ENCODE data around the gene RPS23. TPM values are rescaled to one million over a fixed set of nuclear protein-coding genes. Genes with fewer than 3 reads are reported as not detected.

RPS23 gene
- total RNA-seq, 1 experiment from 2014 or later, result 1,953 TPM

- POLR2A ChIA-PET (ENCODE audit: low non-redundant PET), result no interaction called here
- no peak overlapping the region for H3K27ac ChIP-seq (ENCODE audit: low read depth, low read length, poor library complexity, severe bottlenecking)
- H3K36me3 ChIP-seq (ENCODE audit: insufficient read depth, low read length, poor library complexity, severe bottlenecking), result no peaks in the 10 kb centered on the region
- TF ChIP-seq EZH2 (IDR thresholded peaks at IDR 0.05; ENCODE audit: borderline replicate concordance, low read depth, low read length, poor library complexity, severe bottlenecking) (no peak), CTCF (conservative IDR thresholded peaks at IDR 0.05; ENCODE audit: low read depth, low read length) (no peak)
- no peaks in the 10 kb centered on the region for H3K9me3 ChIP-seq (ENCODE audit: low read depth, low read length, poor library complexity, severe bottlenecking)
- intact Hi-C loops (cut with micrococcal nuclease; ENCODE audit: unreplicated experiment), result no loop called here
- H3K27me3 ChIP-seq (replicated peaks; ENCODE audit: insufficient read depth, low read depth, low read length, poor library complexity), result no peaks in the 10 kb centered on the region
- CTCF ChIA-PET, result no interaction called here
- H3K4me3 ChIP-seq (ENCODE audit: low read depth, low read length, poor library complexity, severe bottlenecking), result no peak overlapping the region
- no peak for DNase-seq (ENCODE audit: low spot score)
- BruUV-seq (replicated peaks), result no TSS peak
- no peaks in the 10 kb centered on the region for H3K4me1 ChIP-seq (ENCODE audit: insufficient read depth, low read length, poor library complexity, severe bottlenecking)
Observed at GRCh38 chr5:82290908-82291307, 12.8 kb upstream of the RPS23 start.

DNA sequence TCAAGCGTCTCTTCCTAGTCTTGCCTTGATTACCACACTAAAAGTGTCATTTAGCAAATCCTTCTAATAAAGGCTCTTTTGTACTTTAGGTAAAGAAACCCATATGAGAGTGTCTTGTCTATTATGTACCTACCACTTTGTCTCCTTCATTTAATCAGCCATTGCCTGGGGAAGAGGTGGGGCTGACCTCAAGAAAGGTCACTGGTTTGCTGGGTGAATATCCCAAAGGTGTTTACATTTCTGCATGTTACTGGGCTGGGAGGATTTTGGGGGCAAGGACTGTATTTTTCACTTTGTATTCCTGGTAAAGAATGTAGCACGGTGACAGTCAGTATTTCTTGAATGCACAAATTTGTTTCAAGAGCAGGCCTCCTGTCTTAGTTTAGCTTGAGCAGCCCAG, 11.9 kb upstream of the RPS23 start:
- Histone ChIP-seq H3K4me1 (ENCODE audit: insufficient read depth, low read length, poor library complexity, severe bottlenecking) (no peaks in the 10 kb centered on the region), H3K36me3 (ENCODE audit: insufficient read depth, low read length, poor library complexity, severe bottlenecking) (no peaks in the 10 kb centered on the region), H3K27ac (ENCODE audit: low read depth, low read length, poor library complexity, severe bottlenecking) (no peak overlapping the region), H3K27me3 (replicated peaks; ENCODE audit: insufficient read depth, low read depth, low read length, poor library complexity) (no peaks in the 10 kb centered on the region), H3K4me3 (ENCODE audit: low read depth, low read length, poor library complexity, severe bottlenecking) (no peak overlapping the region), H3K9me3 (ENCODE audit: low read depth, low read length, poor library complexity, severe bottlenecking) (no peaks in the 10 kb centered on the region)
- intact Hi-C loops (cut with micrococcal nuclease; ENCODE audit: unreplicated experiment), result no loop called here
- POLR2A ChIA-PET (ENCODE audit: low non-redundant PET), result no interaction called here
- BruUV-seq (replicated peaks), result no TSS peak
- CTCF ChIA-PET, result no interaction called here
- TF ChIP-seq EZH2 (IDR thresholded peaks at IDR 0.05; ENCODE audit: borderline replicate concordance, low read depth, low read length, poor library complexity, severe bottlenecking), result no peak
- no peak for TF ChIP-seq CTCF (conservative IDR thresholded peaks at IDR 0.05; ENCODE audit: low read depth, low read length)
- DNase-seq (ENCODE audit: low spot score), result no peak

DNA sequence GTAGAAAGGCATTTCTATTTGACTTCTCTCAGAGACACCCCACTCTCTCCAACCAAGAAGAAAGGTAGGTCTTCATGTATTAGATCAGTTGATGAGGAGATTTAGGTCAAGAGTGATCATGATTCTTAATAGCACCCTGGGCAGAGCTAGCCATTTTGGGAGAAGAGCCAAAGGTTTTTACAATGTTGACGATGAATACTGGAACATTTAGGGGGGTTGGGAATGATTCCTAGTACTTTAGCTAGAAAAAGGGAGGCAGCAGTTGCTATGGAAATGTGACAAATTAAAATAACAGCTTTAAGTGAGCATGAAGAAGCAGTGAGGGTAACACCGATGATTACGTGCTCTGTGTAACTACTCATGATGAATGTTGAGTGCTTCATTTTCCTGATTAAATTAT, 9.5 kb upstream of the RPS23 start:
- TF ChIP-seq CTCF (conservative IDR thresholded peaks at IDR 0.05; ENCODE audit: low read depth, low read length) (no peak), EZH2 (IDR thresholded peaks at IDR 0.05; ENCODE audit: borderline replicate concordance, low read depth, low read length, poor library complexity, severe bottlenecking) (no peak)
- no peaks in the 10 kb centered on the region for H3K4me1 ChIP-seq (ENCODE audit: insufficient read depth, low read length, poor library complexity, severe bottlenecking)
- H3K27ac ChIP-seq (ENCODE audit: low read depth, low read length, poor library complexity, severe bottlenecking), result no peak overlapping the region
- POLR2A ChIA-PET (ENCODE audit: low non-redundant PET), result no interaction called here
- intact Hi-C loops (cut with micrococcal nuclease; ENCODE audit: unreplicated experiment), result no loop called here
- CTCF ChIA-PET, result no interaction called here
- no peaks in the 10 kb centered on the region for H3K9me3 ChIP-seq (ENCODE audit: low read depth, low read length, poor library complexity, severe bottlenecking)
- H3K27me3 ChIP-seq (replicated peaks; ENCODE audit: insufficient read depth, low read depth, low read length, poor library complexity), result no peaks in the 10 kb centered on the region
- DNase-seq (ENCODE audit: low spot score), result no peak
- H3K36me3 ChIP-seq (ENCODE audit: insufficient read depth, low read length, poor library complexity, severe bottlenecking), result no peaks in the 10 kb centered on the region
- no peak overlapping the region for H3K4me3 ChIP-seq (ENCODE audit: low read depth, low read length, poor library complexity, severe bottlenecking)
- no TSS peak for BruUV-seq (replicated peaks)

All from A673 (cell line).